ENCODE results near the gene MRPL53.

Gene MRPL53

DNA sequence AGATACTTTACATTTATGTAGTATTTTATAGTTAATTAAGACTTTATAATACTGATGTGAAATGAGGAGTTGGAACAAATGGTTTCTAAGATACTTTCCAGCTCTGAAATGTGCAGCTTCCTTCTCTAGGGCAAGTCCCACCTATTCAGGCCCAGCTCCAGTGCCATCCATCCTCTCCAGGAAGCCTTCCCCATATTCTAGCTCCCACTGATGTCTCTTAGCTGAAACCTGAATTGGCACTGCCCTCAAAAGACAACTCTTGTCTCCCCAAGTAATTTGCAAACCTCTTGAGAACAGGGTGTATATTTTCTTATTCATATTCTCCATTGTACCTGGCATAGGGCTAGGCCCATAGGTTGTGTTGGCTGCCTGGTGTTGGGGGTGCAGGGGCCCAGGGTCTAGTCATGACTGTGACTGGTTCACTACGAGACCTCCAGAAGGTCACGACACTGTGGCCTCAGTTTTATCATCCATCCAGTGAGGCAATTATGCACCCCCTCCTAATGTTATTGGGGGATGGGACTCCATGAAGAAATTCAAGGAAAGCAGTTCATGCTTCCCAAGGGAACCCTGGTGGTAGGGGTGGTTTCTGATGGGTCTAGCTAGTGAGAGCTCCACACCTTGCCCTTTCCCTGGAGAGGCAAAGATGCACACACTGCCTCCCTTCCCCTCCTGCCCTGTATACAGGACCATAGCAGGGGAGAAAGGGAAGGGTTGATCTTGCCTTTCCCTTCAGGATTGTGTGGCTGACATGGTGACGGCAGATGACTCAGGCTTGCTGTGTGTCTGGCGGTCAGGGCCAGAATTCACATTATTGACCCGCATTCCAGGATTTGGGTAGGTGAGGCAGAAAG, 48.1 kb downstream of the MRPL53 start:
- DNase-seq = no peak

DNA sequence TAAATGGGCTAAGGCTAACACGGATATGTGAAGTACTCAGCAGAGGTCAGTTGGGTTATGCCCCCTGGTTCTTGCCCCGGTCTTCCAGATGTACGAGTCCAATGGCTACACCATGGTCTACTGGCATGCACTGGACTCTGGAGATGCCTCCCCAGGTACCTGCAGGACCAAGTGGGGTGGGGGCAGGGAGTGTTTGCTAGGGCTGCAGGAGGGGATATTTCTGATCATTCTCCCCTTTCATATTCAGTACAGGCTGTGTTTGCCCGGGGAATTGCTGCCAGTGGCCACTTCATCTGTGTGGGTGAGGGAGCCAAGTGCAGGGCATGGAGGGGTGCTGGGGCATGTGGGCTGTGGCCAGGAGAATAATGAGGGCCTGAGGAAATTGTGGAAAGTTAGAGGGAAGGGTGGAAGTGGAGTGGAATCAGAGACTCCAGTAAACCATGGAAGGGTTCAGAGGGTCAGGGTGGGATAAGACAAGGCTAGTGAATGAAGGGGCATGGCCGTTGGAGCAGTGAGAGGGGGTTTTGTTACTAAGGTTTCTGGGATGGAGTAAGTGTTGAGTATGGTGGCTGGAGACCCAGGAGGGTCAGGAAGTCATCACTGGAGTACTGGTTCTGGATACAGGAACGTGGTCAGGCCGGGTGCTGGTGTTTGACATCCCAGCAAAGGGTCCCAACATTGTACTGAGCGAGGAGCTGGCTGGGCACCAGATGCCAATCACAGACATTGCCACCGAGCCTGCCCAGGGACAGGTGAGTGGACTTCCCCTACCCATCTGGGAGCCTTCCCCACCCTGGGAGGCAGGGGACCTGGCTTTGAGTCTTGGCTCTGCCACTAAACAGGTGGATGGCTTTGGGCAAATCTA, 49.0 kb downstream of the MRPL53 start:
- DNase-seq = no peak
